Mesendoderm (in vitro differentiated cells): ENCODE results near the gene PARVG. TPM values are rescaled to one million over a fixed set of nuclear protein-coding genes. Genes with fewer than 3 reads are reported as not detected.
A peak's percentile ranks its signal among the peaks of the same experiment; 100 is the strongest.

ENCODE experiments used
- DNase-seq: peaks from one replicate; pipeline ENCODE4 v3.0.0; 2013
- H2AK5ac ChIP-seq: 2 replicates; pipeline ENCODE4 v1.6.1; 2013; ENCODE audit warnings: low read length, inconsistent platforms
- H2BK120ac ChIP-seq: 2 replicates; pipeline ENCODE4 v1.6.1; 2013; ENCODE audit warnings: low read depth, mild to moderate bottlenecking, low read length, moderate library complexity, mixed read lengths
- H2BK15ac ChIP-seq: replicated peaks from 2 replicates; pipeline ENCODE4 v1.6.1; 2013; ENCODE audit warnings: low read depth, mild to moderate bottlenecking, moderate library complexity
- H2BK5ac ChIP-seq: 2 replicates; pipeline ENCODE4 v1.6.1; 2013; ENCODE audit warnings: low read length, inconsistent platforms
- H3K18ac ChIP-seq: 2 replicates; pipeline ENCODE4 v1.6.1; 2013; ENCODE audit warnings: mild to moderate bottlenecking, low read length, mixed read lengths
- H3K23ac ChIP-seq: one replicate; pipeline ENCODE4 v1.6.1; 2013; ENCODE audit warnings: low read length
- H3K27ac ChIP-seq: 2 replicates; pipeline ENCODE4 v1.5.1; 2013; ENCODE audit warnings: low read depth, mild to moderate bottlenecking, inconsistent platforms, low read length, moderate library complexity
- H3K27me3 ChIP-seq: 2 replicates; pipeline ENCODE4 v1.6.1; 2013; ENCODE audit warnings: low read length, control low read depth, mild to moderate bottlenecking, inconsistent platforms; ENCODE audit not compliant: insufficient read depth, poor library complexity
- H3K36me3 ChIP-seq: 2 replicates; pipeline ENCODE4 v1.6.1; 2013; ENCODE audit warnings: low read length, inconsistent platforms; ENCODE audit not compliant: control insufficient read depth, insufficient read depth
- H3K4ac ChIP-seq: one replicate; pipeline ENCODE4 v1.6.1; 2013; ENCODE audit warnings: low read depth, mild to moderate bottlenecking, low read length, moderate library complexity
- H3K4me1 ChIP-seq: 2 replicates; pipeline ENCODE4 v1.6.1; 2013; ENCODE audit warnings: low read depth, low read length, inconsistent platforms; ENCODE audit not compliant: control insufficient read depth
- H3K4me2 ChIP-seq: 2 replicates; pipeline ENCODE4 v1.6.1; 2013; ENCODE audit warnings: low read length
- H3K4me3 ChIP-seq: 2 replicates; pipeline ENCODE4 v1.5.1; 2013; ENCODE audit warnings: mild to moderate bottlenecking, low read length
- H3K56ac ChIP-seq: one replicate; pipeline ENCODE4 v1.6.1; 2013; ENCODE audit warnings: low read length
- H3K79me1 ChIP-seq: 2 replicates; pipeline ENCODE4 v1.6.1; 2013; ENCODE audit warnings: low read length, inconsistent platforms
- H3K79me2 ChIP-seq: 2 replicates; pipeline ENCODE4 v1.6.1; 2013; ENCODE audit warnings: mild to moderate bottlenecking, low read length; ENCODE audit not compliant: control insufficient read depth, insufficient read depth
- H3K9ac ChIP-seq: 2 replicates; pipeline ENCODE4 v1.6.1; 2013; ENCODE audit warnings: low read length, inconsistent platforms
- H4K5ac ChIP-seq: one replicate; pipeline ENCODE4 v1.6.1; 2013; ENCODE audit warnings: low read length
- H4K8ac ChIP-seq: one replicate; pipeline ENCODE4 v1.6.1; 2013; ENCODE audit warnings: low read depth, mild to moderate bottlenecking, control low read depth, low read length, moderate library complexity
- WGBS: extraction: QIAGEN DNeasy Blood & Tissue Kit; methylation state at CpG from one replicate; pipeline ENCODE4 v1.1.7; 2013; ENCODE audit warnings: low lambda C conversion rate, missing lambda C conversion rate; ENCODE audit not compliant: insufficient coverage; ENCODE audit errors: extremely low coverage; 5-methylcytosine and 5-hydroxymethylcytosine counted together
- polyA plus RNA-seq, 2 experiments: library from polyadenylated mRNA; stranded (reverse); fragments of 200-250 nt; gene quantifications; one replicate each; pipeline ENCODE4 v1.2.3, GENCODE V29; 2013

The PARVG gene
- polyA plus RNA-seq (2013, experiment 1 of 2), result 0.60 TPM
- polyA plus RNA-seq (2013, experiment 2 of 2), result 0.67 TPM

- no peak within 1 kb of the TSS for H2AK5ac ChIP-seq
- no CpG with 5 or more reads among the region's 5 CpGs for WGBS
- H3K56ac ChIP-seq, result no peak within 1 kb of the TSS
- no peaks in the 10 kb centered on the region for H3K79me2 ChIP-seq
- no peak within 1 kb of the TSS for H3K4ac ChIP-seq
- H4K8ac ChIP-seq, result no peak within 1 kb of the TSS
- no peak within 1 kb of the TSS for H3K27ac ChIP-seq
- H3K4me3 ChIP-seq, result no peak within 1 kb of the TSS
- H3K4me1 ChIP-seq, result no peaks in the 10 kb centered on the region
- H2BK5ac ChIP-seq, result no peak within 1 kb of the TSS
- H3K9ac ChIP-seq, result no peak within 1 kb of the TSS
- no peak within 1 kb of the TSS for H3K4me2 ChIP-seq
- H3K27me3 ChIP-seq, result no peaks in the 10 kb centered on the region
- H4K5ac ChIP-seq, result no peak within 1 kb of the TSS
- H3K36me3 ChIP-seq, result no peaks in the 10 kb centered on the region
- DNase-seq, result peak; percentile 59
- peak within 1 kb of the TSS; percentile 25 for H3K18ac ChIP-seq
- H2BK15ac ChIP-seq, result no peak within 1 kb of the TSS
- no peak within 1 kb of the TSS for H3K23ac ChIP-seq
- no peak within 1 kb of the TSS for H2BK120ac ChIP-seq
- H3K79me1 ChIP-seq, result no peaks in the 10 kb centered on the region
Observed at GRCh38 chr22:44180706-44181032, at the start of gene PARVG. TSS of gene PARVG (plus strand) at chr22:44180925. CDS start at chr22:44183330, 2,405 bp downstream.

- no peaks in the 10 kb centered on the region for H3K79me1 ChIP-seq
- H3K4me1 ChIP-seq, result peaks cover 1% of the 10 kb centered on the region
- H3K4me2 ChIP-seq, result no peak overlapping the region
- no peak overlapping the region for H3K56ac ChIP-seq
- no CpG with 5 or more reads among the region's 12 CpGs for WGBS
- H3K18ac ChIP-seq, result no peak overlapping the region
- no peak overlapping the region for H2BK5ac ChIP-seq
- no peak overlapping the region for H3K4me3 ChIP-seq
- no peak overlapping the region for H3K9ac ChIP-seq
- DNase-seq, result no peak
- no peaks in the 10 kb centered on the region for H3K36me3 ChIP-seq
- H3K79me2 ChIP-seq, result no peaks in the 10 kb centered on the region
- no peak overlapping the region for H2AK5ac ChIP-seq
- H2BK120ac ChIP-seq, result no peak overlapping the region
- no peaks in the 10 kb centered on the region for H3K27me3 ChIP-seq
- no peak overlapping the region for H3K23ac ChIP-seq
- H4K8ac ChIP-seq, result no peak overlapping the region
- no peak overlapping the region for H3K27ac ChIP-seq
- no peak overlapping the region for H4K5ac ChIP-seq
- H3K4ac ChIP-seq, result no peak overlapping the region
- no peak overlapping the region for H2BK15ac ChIP-seq
Observed at GRCh38 chr22:44131412-44131811, 49.3 kb upstream of the PARVG start.

- Histone ChIP-seq H3K4me1 (peaks cover 1% of the 10 kb centered on the region), H2BK5ac (no peak overlapping the region), H3K23ac (no peak overlapping the region), H3K27me3 (no peaks in the 10 kb centered on the region), H2BK15ac (no peak overlapping the region), H3K27ac (no peak overlapping the region), H3K18ac (no peak overlapping the region), H3K4me2 (no peak overlapping the region), H3K9ac (no peak overlapping the region), H3K36me3 (peaks cover 1% of the 10 kb centered on the region), H3K56ac (no peak overlapping the region), H2AK5ac (no peak overlapping the region), H3K4ac (no peak overlapping the region), H4K5ac (no peak overlapping the region), H2BK120ac (no peak overlapping the region), H3K79me1 (no peaks in the 10 kb centered on the region), H3K4me3 (no peak overlapping the region), H4K8ac (no peak overlapping the region), H3K79me2 (no peaks in the 10 kb centered on the region)
- no CpG with 5 or more reads among the region's 13 CpGs for WGBS
- no peak for DNase-seq
Observed at GRCh38 chr22:44131989-44132685, 48.6 kb upstream of the PARVG start.

- Histone ChIP-seq H3K4me2 (no peak overlapping the region), H3K18ac (no peak overlapping the region), H3K23ac (no peak overlapping the region), H2AK5ac (no peak overlapping the region), H3K4ac (no peak overlapping the region), H3K79me2 (no peaks in the 10 kb centered on the region), H3K56ac (no peak overlapping the region), H2BK5ac (no peak overlapping the region), H3K27ac (no peak overlapping the region), H4K8ac (no peak overlapping the region), H2BK120ac (no peak overlapping the region), H3K36me3 (peaks cover 1% of the 10 kb centered on the region), H4K5ac (no peak overlapping the region), H3K79me1 (no peaks in the 10 kb centered on the region), H3K9ac (no peak overlapping the region), H2BK15ac (no peak overlapping the region), H3K27me3 (no peaks in the 10 kb centered on the region), H3K4me1 (peaks cover 1% of the 10 kb centered on the region), H3K4me3 (no peak overlapping the region)
- WGBS, result no CpG with 5 or more reads among the region's 12 CpGs
- DNase-seq, result peak; percentile 49
Observed at GRCh38 chr22:44132724-44133123, 48.0 kb upstream of the PARVG start.

GRCh38 chr22:44133161-44133560 lies 47.6 kb upstream of the PARVG start:
- Histone ChIP-seq H3K4me1 (peaks cover 1% of the 10 kb centered on the region), H3K79me1 (no peaks in the 10 kb centered on the region), H3K4ac (no peak overlapping the region), H3K23ac (no peak overlapping the region), H2BK5ac (no peak overlapping the region), H3K27me3 (no peaks in the 10 kb centered on the region), H3K27ac (no peak overlapping the region), H4K8ac (no peak overlapping the region), H3K56ac (no peak overlapping the region), H2BK15ac (no peak overlapping the region), H3K9ac (no peak overlapping the region), H2BK120ac (no peak overlapping the region), H3K4me3 (no peak overlapping the region), H4K5ac (no peak overlapping the region), H3K36me3 (peaks cover 1% of the 10 kb centered on the region), H3K4me2 (no peak overlapping the region), H3K18ac (no peak overlapping the region), H3K79me2 (no peaks in the 10 kb centered on the region), H2AK5ac (no peak overlapping the region)
- no CpG with 5 or more reads among the region's 6 CpGs for WGBS
- DNase-seq, result no peak
